K562 (cell line): ENCODE results near the gene TMEM178A. TPM values are rescaled to one million over a fixed set of nuclear protein-coding genes. Genes with fewer than 3 reads are reported as not detected.

ENCODE experiments used
- MGA ChIP-seq: fragments of 450-650 bp; IDR thresholded peaks from 2 replicates; pipeline ENCODE4 v1.6.1; 2016; ENCODE audit warnings: mild to moderate bottlenecking, moderate library complexity
- polyA plus RNA-seq, 8 experiments: library from polyadenylated mRNA; depleted of rRNA in 4 of 8; stranded (reverse) in 5 of 8; unstranded in 3 of 8; fragments of >200 nt; fragmentation: Nextera tagmentation in 2 of 8; fragmentation: Illumina TruSeq in 1 of 8; extraction: Ambion mirVana in 2 of 8; extraction: Trizol in 1 of 8; gene quantifications; 2 replicates each; pipeline versions ENCODE4 v1.2.1 to v1.2.3, GENCODE V29; 2011 to 2014; ENCODE audit warnings: inconsistent platforms in 1 of 8, missing spikeins in 1 of 8
- total RNA-seq, 7 experiments: library from RNA; depleted of rRNA in 6 of 7; stranded (reverse); fragments of >200 nt in 6 of 7; fragmentation: Illumina TruSeq in 2 of 7; extraction: Trizol in 2 of 7; gene quantifications; 2 replicates each; pipeline versions ENCODE4 v1.2.1 to v1.2.3, GENCODE V29; 2011 to 2021; ENCODE audit warnings: low replicate concordance in 1 of 7

Gene TMEM178A
- total and polyA plus RNA-seq, 9 of the 15 experiments (the other 6 are each of a cell fraction or from before 2014, with no cell fraction given), result 0.04 to 0.17 TPM; not detected in 7

DNA sequence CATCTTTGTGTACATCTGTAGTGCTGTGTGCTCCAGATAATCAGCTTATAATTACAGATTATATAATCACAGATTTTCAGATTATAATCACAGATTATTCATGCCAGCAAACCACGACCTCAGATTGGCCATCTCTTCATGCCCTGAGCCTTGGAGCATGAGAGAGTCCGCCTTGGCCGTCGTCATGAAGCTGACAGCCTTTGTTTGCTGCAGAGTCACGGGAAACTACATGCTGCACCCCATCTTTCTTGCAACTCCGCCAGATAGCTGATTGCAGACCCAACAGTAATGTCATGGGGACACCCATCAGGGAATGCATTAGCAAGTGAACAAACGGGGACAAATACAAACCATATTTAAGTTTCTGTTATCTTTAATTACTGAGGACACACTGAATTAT lies 7.3 kb downstream of the TMEM178A start (continued):
- no peak for TF ChIP-seq MGA
- TF ChIP-seq, all 486 proteins: peak for 0
